ENCODE measurements around the gene WDR20.

DNA sequence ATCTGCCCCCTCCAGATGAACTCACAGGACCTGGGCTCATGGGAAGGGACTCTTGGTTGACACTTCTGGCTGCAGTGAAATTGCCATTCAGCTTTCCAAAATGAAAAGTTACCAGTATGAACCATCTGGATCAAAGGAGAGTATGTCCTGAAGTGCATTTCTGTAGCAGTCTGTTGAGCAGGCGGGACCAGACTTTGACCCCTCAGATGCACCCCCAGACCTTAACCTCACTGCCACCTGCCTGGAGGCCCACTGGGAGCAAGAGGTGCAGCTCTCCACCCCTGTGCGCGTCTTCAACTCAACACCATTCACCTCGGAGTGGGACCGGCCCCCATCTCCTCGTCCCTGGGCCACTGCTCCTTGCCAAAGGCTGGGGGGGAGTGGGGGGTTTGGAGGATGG, 110.3 kb downstream of the WDR20 start:
- TF ChIP-seq, protein P1, sequence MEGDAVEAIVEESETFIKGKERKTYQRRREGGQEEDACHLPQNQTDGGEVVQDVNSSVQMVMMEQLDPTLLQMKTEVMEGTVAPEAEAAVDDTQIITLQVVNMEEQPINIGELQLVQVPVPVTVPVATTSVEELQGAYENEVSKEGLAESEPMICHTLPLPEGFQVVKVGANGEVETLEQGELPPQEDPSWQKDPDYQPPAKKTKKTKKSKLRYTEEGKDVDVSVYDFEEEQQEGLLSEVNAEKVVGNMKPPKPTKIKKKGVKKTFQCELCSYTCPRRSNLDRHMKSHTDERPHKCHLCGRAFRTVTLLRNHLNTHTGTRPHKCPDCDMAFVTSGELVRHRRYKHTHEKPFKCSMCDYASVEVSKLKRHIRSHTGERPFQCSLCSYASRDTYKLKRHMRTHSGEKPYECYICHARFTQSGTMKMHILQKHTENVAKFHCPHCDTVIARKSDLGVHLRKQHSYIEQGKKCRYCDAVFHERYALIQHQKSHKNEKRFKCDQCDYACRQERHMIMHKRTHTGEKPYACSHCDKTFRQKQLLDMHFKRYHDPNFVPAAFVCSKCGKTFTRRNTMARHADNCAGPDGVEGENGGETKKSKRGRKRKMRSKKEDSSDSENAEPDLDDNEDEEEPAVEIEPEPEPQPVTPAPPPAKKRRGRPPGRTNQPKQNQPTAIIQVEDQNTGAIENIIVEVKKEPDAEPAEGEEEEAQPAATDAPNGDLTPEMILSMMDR (conservative IDR thresholded peaks at IDR 0.05; ENCODE audit: low read length): no peak
- TF ChIP-seq EZH2phosphoT487 (IDR thresholded peaks at IDR 0.05; ENCODE audit: borderline replicate concordance): no peak

Data from Loucy (cell line).